GM18861 (cell line): ENCODE measurements around the gene C19orf85.
A peak's percentile ranks its signal among the peaks of the same experiment; 100 is the strongest.

ENCODE experiments used
- ATAC-seq: cut with Tn5 transposase; IDR thresholded peaks from one replicate; pipeline ENCODE4 v1.9.1; 2021; ENCODE audit not compliant: unreplicated experiment

Gene C19orf85

GRCh38 chr19:55478364-55478763, 13.8 kb upstream of the C19orf85 start:
- no peak for ATAC-seq

GRCh38 chr19:55477905-55478304, 13.4 kb upstream of the C19orf85 start:
- no peak for ATAC-seq

- ATAC-seq = peak; percentile 82
Observed at GRCh38 chr19:55476100-55476775, 11.7 kb upstream of the C19orf85 start, which contains the start of gene ZNF628. Gene ZNF628 (plus strand): TSS chr19:55476617. CDS start chr19:55479911, 3,294 bp downstream.

- ATAC-seq = no peak
Observed at GRCh38 chr19:55474269-55475265, 10.0 kb upstream of the C19orf85 start.

GRCh38 chr19:55473225-55474012, 8.9 kb upstream of the C19orf85 start:
- ATAC-seq = no peak

GRCh38 chr19:55472463-55472862, 7.9 kb upstream of the C19orf85 start:
- no peak for ATAC-seq

- no peak for ATAC-seq
Observed at GRCh38 chr19:55471266-55471665, 6.7 kb upstream of the C19orf85 start.

- ATAC-seq = no peak
Observed at GRCh38 chr19:55468054-55468393, 3.5 kb upstream of the C19orf85 start.

- ATAC-seq = no peak
Observed at GRCh38 chr19:55467236-55468053, 2.9 kb upstream of the C19orf85 start.

GRCh38 chr19:55466241-55466614, 1.7 kb upstream of the C19orf85 start:
- no peak for ATAC-seq

- no peak for ATAC-seq
Observed at GRCh38 chr19:55465460-55466240, 1.1 kb upstream of the C19orf85 start.

- no peak for ATAC-seq
Observed at GRCh38 chr19:55464039-55464661, 401 bp downstream of the C19orf85 start.

GRCh38 chr19:55463583-55464031, 944 bp downstream of the C19orf85 start:
- no peak for ATAC-seq

GRCh38 chr19:55462722-55463121, 1.8 kb downstream of the C19orf85 start:
- ATAC-seq = no peak

GRCh38 chr19:55461974-55462626, 2.5 kb downstream of the C19orf85 start:
- ATAC-seq = no peak

GRCh38 chr19:55461259-55461973, 3.1 kb downstream of the C19orf85 start, which contains the start of gene ISOC2:
Gene ISOC2 (minus strand): TSS chr19:55461642. CDS start chr19:55456486, 5,156 bp downstream.
- ATAC-seq = peak; percentile 77

- ATAC-seq = no peak
Observed at GRCh38 chr19:55460670-55461258, 3.8 kb downstream of the C19orf85 start.
